G401 (cell line): Measurements from ENCODE around the gene SESTD1. TPM values are rescaled to one million over a fixed set of nuclear protein-coding genes. Genes with fewer than 3 reads are reported as not detected.
"Not testable (repeated sequence)": the region's sequence is repeated elsewhere in the genome, so short reads cannot be mapped to it uniquely, and the experiment has no call there.

Source experiments
- DNase-seq: peaks from one replicate; pipeline ENCODE4 v3.0.0-alpha.2; 2015; ENCODE audit warnings: low spot score
- in situ Hi-C: cut with HindIII; loops from 2 replicates; pipeline ENCODE4 v1.10.0; 2016; ENCODE audit warnings: low sequenced_read_pairs, mixed read lengths
- total RNA-seq: library from RNA; depleted of rRNA; stranded (reverse); fragments of >200 nt; shearing (Covaris generic); gene quantifications from 2 replicates; pipeline ENCODE4 v1.2.3, GENCODE V29; 2014

Gene SESTD1
- total RNA-seq, 1 experiment from 2014 or later = 1.9 TPM

DNA sequence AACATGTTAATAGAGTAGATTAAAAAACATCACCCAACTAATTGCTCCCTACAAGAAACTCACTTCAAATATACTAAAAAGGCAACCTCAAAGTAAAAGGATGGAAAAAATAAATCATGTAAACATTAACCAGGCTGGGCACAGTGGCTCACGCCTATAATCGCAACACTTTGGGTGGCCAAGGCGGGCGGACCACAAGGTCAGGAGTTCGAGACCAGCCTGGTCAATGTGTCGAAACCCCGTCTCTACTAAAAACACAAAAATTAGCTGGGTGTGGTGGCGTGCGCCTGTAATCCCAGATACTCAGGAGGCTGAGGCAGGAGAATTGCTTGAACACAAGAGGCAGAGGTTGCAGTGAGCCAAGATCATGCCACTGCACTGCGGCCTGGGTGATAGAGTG is 18.8 kb downstream of the SESTD1 start:
- in situ Hi-C loops = not testable (repeated sequence)

DNA sequence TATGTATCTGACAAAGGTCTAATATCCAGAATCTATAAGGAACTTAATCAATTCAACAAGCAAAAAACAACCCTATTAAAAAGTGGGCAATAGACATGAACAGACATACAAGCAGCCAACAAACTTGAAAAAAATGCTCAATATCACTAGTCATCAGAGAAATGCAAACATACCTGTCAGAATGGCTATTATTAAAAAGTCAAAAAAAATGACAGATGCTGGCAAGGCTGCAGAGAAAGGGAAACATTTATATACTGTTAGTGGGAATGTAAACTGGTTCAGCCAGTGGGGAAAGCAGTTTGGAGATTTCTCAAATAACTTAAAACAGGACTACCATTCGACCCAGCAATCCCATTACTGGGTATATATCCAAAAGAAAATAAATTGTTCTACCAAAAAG is 21.6 kb downstream of the SESTD1 start:
- in situ Hi-C loops = no loop called here
- DNase-seq = no peak

More for the DNA sequence above, 18.8 kb downstream of the SESTD1 start:
- DNase-seq = not testable (repeated sequence)

DNA sequence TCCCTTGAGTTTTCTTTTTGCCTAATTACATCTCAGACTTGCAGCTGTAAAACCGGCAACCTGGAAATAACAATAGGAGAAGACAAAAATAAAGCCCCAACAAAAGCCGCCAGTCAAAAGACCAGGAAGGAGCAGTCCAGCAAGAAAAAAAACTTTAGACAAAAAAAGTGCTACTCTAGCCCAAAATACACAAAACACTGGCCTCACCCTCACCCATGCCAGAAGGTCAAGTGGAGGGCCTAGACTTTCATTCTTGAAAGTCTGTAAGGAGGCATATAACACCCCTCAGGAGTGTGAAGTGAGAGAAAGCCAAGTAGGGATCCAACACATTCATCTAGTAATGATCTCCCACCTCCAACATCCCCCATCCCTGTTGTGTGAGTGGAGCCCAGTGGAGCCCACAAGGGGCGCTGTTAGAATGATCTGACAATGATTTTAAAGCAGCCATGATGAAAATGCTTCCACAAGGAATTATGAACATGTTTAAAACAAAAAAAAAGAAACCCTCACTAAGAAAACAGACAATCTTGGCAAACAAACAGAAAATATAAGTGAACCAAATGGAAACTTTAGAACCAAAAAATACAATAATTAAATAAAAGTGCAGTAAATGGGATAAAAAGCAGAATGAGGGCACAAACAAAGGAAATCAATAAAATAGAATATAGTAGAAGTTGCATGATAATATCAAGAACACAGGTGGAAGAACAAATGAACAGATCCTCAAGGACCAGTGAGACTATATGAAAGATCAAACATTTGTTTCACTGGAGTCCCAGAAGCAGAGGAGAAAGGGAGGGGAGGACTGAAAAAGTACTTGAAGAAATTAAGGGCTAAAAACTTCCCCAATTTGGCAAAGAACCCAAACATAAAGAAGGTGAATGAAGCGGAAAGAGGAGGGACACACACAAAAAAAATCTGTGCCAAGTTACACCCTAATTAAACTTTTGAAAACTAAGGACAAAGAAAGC is 23.9 kb downstream of the SESTD1 start:
- in situ Hi-C loops = no loop called here
- no peak for DNase-seq

DNA sequence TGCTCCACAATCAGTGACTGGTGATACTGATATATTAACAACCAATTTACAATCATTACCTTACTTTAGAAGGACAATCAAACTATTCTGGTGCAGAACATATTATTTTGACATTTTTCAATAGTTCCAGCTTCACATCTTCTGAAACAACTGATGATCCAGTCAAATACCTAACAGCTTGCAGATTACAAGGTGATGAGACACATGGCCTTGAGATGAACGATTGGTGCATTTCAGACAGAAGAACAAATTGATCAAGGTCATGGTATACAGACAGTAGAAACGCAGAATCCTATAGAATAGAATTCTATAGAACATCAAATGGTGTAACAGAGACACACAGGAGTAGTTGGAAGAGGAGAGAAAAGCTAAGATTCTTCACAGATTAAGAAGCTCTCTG is 24.8 kb downstream of the SESTD1 start:
- DNase-seq = no peak
- in situ Hi-C loops = no loop called here

DNA sequence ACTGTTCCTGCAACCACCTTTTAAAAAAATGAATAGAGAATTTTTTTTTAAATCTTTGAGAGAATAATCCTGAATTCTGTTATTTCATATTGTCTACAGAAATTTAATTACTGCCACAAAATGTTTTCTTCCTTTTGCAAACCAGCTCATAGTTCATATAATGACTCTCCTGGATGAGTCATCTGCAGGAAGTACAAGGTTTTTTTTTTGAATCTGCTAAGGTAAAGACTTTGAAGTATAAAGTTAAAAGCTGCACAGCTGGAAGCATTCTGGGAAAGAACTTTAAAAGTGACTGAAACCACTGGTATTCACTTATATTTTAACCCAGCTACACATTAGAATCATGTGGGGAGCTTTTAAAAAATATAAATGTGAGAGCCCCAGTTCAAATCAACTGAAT is 25.4 kb downstream of the SESTD1 start:
- DNase-seq = no peak
- in situ Hi-C loops = no loop called here

DNA sequence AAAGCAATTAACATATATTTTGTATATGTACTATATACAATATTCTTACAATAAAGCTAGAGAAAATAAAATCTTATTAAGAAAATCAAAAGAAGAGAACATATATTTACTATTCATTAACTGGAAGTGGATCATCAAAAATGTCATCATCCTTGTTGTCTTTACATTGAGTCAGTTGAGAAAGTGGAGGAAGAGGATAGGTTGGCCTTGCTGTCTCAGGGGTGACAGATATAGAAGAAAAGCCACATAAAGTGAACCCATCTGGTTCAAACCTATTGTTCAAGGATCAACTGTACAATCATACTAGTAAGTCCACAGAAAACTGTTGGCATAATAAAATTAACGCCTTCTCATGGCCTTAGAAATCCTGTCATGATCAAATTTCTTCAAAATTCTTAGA is 26.6 kb downstream of the SESTD1 start:
- DNase-seq = no peak
- in situ Hi-C loops = no loop called here

DNA sequence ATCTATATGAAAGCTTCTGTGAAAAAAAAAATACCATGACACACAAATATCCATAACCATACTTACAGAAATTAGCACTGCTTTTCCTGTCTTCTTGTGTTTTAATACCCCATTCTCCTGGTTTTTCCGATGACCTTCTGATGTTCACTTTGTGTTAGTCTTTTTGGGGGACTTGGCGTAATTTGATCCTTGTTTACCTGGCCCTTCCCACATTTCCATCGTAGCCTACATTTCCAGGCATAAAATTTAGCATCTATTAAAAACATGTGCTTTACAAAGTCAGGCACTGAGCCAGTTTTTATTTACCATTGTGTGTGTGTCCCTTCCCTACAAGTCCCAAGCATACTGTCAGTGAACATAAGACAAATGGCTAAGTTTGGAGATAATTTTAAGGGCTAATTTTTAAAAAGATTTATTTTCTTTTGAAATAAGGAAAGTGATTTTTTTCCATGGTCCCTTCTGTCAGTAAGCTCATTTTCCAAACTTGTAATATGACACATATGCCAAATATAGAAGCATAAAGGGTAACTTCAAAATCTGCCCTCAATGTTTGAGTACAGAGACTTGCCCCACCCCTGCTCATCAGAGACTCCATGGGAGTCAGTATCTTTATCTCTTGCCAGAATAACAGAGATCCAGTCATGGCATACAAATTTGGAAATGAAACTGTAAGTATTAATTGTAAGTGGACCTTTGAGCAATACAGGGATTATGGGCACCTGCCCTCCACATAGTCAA is 27.3 kb downstream of the SESTD1 start:
- in situ Hi-C loops = no loop called here
- DNase-seq = no peak

DNA sequence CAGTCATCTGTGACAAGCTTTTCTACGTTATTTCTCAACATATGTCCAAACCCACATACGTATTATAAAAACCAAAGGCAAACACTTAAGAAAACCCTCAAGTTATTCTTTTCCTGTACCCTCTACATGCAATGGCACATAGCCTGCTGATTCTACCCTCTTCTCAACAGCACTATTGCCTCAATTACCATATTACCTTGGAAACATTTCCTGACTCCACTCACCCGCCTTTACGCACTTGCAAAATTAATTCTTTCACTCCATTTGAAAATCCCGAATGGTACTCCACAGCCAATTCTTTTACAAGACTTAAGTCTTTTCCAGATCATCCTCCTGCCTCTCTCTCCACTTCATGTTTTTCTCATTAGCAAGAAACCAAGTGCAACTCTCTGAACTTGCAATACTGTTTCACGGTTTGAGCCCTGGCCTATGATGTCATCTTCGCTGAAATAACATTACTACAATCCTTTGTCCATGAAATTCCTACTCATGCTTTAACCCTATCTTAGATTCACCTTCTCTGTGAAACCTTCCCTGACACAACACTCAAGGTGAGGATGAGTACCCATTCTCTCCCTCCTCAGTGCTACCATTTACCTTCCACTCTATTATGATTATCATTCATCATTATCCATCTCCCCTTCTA is 29.0 kb downstream of the SESTD1 start:
- in situ Hi-C loops = no loop called here
- DNase-seq = no peak

DNA sequence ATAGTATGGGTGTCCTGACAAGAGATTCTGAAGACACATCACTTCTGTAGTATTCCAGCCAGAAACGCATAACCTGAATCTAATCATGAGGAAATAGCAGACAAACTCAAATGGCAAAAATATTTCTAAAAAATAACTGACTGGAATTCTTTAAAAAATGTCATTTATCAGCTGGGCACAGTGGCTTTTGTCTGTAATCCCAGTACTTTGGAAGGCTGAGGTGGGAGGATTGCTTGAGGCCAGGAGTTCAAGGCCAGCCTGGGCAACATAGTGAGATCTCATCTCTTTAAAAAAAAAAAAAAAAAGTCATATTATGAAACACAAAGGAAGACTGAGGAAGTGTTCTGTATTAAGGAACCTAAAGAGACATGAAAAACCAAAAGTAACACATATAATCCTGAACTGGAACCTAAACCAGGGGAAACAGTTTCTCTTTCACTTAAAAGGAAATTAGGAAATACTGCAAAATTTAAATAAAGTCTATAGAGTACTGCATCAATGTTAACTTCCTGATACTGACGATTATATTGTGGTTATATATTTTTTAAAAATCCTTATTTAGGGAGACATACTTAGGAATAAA is 29.9 kb downstream of the SESTD1 start:
- no peak for DNase-seq
- in situ Hi-C loops = no loop called here

DNA sequence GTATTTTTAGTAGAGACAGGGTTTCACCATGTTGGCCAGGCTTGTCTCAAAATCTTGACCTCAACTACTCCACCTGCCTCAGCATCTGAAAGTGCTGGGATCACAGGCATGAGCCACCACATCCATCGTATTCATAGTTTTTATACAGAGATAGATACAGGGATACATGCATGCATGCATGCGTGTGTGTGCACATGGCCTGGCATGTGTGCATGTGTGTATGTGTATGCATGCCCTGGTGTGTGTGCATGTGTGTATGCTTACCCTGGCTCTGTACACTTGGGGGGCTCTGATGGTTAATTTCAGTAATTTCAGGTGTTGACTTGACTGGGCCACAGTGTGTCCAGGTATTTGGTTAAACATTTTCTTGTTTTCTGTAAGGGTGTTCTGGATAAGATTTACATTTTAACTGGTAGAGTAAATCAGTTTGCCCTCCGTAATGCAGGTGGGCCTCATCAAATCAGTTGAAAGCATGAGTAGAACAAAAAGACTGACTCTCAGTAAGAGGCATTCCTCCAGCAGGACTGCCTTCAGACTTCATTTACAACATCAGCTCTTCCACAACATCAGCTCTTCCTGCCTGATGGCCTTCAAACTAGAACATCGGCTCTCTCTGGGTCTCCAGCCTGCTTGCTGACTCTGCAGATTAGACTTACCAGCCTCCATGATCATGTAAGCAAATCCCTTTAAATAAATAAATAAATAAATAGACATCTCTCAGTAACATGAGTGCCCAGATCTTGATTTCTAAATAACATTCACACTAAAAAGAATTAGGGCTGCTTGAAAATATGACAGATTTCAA is 30.8 kb downstream of the SESTD1 start:
- in situ Hi-C loops = no loop called here
- DNase-seq = no peak

DNA sequence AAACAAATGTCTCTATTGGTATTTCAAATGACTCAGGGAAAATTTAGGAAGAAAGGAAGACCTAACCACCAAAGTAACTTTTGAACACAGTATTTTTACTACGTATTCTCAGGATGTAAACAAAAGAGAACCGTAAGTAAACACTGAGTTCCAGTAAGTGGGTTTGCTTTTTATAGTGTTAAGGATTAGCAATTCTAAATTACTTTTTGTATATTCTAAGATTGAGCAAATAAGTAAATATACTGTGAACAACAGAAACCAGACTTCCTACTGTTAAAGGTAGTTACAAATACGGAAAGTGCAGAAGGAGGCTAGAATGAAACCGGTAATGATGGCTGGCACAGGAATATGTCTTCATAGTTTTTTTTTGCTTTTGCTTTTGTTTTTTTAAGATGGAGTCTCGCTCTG is 31.5 kb downstream of the SESTD1 start:
- in situ Hi-C loops = no loop called here

DNA sequence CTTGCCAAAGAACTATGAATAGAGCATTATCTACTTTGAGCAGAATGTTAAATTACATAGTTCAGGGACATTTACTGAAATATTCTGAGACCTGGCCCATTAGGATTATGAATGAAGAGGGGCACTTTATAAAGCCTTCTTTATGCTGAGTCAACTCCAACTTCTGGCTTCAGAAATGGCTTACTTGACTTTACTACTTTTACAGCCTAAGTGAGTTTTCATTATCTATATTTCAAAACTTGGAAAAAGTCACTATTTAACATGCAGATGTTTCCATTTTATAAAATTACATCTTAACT is 37.7 kb downstream of the SESTD1 start:
- in situ Hi-C loops = no loop called here
- DNase-seq = no peak

More for the DNA sequence above, 31.5 kb downstream of the SESTD1 start:
- no peak for DNase-seq

DNA sequence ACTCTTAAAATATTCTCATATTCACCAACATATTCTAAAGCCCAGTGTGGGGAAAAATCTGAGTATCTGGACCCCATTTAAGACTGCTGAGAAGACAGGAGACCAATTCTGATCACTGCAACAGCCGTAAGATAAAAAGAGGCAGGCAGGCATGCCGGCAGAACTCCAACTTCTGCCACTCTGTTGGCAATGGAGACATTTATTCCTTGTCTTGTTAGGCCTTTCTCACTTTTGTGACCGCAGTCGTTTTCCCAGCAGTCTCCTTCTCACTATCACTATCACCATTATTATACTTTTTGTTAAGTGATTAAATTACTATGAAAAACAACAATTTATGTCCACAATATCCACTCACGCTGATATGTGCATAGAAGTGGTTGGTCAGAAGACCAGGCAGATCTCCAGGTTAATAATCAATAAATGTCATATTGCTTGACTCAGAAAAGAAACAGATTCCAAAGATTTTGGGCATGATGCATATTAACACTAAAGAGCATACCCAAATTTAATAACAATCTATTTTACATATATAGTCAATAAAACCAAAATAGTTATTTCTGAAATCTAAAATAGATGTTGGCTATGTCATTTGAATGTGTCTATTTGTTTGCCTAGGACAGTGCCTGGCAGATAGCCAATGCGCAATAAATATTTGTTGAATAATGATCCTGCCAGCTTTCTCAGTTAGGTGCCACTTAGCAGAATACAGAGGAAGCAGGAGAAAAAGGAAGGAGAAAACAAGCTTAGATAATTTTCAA is 38.2 kb downstream of the SESTD1 start:
- peak; percentile 72 for DNase-seq

DNA sequence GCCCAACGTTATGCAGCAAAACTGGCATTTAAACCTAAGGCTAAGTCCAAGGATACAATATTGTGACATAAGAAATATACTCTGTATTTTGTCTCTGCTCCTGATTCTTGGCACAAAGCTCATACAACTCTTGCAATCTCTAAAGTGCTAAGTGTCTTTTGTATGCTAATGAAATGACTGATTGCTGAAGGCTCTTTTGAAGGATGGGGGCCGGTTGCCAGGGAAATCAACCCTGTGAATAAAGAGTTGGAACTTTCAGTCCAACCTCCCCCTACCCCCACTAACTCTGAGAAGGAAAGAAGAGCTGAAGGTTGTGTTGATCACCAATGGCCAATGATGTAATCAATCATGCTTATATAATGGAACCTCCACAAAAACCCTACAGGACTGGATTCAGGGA is 40.3 kb downstream of the SESTD1 start:
- no peak for DNase-seq
- in situ Hi-C loops = no loop called here

More for the DNA sequence above, 38.2 kb downstream of the SESTD1 start:
- in situ Hi-C loops = no loop called here

DNA sequence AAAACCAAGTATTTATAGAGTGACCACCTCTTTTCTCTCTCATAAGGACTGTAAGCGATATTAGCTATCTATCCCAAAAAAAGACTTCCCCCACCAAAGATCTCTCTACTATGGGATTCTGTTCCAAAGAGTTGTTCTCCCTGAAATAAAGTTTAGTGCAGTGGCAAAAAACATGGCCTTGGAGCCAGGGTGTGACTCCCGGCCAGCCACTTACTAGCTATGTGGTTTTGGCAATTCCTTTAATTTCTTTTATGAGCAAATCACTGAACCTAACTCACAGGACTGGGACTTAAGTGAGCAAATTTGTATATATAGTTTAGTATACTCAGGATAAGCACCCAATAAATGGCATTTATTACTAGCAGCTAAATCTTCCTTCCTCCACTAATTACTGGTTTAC is 42.6 kb downstream of the SESTD1 start:
- in situ Hi-C loops = no loop called here
- DNase-seq = no peak

DNA sequence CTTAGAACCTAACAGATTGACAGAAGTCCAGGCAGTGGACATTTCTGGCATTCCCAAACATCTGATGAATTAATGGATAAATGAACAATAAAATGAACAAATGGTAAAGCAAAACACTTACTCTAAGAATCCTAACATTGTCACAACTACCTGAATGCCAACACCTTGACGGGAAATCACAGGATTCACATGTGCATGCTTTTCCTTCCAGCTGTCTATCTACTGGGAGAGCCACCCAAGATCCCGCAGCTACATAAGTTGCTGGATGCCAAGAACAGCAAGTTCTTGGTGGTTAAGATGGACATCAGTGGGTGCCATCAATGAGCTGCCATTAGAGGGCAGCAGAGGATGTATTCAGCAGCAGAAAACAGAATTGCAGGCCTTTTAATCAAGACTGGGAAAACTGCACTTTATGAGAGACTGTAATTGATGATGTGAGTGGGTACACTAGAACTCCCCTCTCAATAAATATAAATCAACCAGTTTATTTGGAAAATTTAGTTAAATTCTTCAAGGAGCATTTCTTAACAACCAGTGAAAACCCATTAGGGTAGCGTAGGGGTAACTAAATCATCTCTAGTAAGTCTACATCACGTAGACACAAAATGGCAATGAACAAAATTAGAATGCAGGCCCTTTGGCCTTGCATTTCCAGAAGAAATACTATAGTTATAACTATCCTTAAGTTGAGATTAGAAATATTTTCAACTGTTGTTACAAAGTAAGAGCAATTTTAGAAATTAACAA is 45.6 kb downstream of the SESTD1 start:
- peak; percentile 92 for DNase-seq
- in situ Hi-C loops = no loop called here

DNA sequence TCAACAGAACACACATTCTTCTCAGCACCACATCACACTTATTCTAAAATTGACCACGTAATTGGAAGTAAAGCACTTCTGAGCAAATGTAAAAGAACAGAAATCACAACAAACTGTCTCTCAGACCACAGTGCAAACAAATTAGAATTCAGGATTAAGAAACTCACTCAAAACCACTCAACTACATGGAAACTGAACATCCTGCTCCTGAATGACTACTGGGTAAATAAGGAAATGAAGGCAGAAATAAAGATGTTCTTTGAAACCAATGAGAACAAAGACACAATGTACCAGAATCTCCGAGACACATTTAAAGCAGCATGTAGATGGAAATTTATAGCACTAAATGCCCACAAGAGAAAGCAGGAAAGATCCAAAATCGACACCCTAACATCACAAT is 50.0 kb downstream of the SESTD1 start:
- DNase-seq, in situ Hi-C loops: not testable (repeated sequence)

DNA sequence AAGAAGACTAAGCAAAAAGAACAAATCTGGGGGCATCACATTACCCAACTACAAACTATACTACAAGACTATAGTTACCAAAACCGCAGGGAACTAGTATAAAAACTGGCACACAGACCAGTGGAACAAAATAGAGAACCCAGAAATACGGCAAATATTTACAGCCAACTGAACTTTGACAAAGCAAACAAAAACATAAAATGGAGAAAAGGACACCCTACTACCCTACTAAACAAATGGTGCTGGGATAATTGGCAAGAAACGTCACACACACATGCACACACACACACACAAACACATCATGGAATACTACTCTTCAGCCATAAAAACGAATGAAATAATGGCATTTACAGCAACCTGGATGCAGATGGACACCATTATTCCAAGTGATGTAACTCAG is 53.3 kb downstream of the SESTD1 start:
- in situ Hi-C loops = no loop called here
- DNase-seq = no peak
